ENCODE results near the gene ZNF148. TPM values are rescaled to one million over a fixed set of nuclear protein-coding genes. Genes with fewer than 3 reads are reported as not detected.

The ZNF148 gene
- total and polyA plus RNA-seq, 2 of the 4 experiments (the other 2 are of a cell fraction): 9.4 to 65.2 TPM

DNA sequence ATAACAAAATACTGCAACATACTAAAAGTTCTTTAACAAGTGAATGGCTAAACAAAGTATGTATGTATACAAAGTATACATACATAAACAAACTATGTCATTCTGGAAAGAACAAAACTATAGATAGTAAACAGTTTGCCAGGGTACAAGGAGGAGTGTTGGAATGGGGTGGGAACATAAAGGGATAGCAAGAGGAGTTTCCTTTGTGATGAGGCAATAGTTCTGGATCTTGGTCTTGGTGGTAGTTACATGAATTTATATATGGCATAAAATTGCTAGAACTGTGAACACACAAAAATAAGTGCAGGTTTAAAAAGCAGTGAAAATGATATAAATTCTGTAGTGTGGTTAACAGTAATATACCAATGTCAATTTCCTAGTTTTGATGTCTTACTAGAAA, 22.0 kb downstream of the ZNF148 start:
- ChIA-PET CTCF (interaction anchor here (0.7 kb wide), 1 partner anchor 21 kb away, joined by 10 read pairs; no protein-coding TSS in a partner anchor), POLR2A (ENCODE audit: unreplicated experiment) (no interaction called here)
- Histone ChIP-seq H4K91ac (ENCODE audit: insufficient read depth, low read depth, low read length) (no peak overlapping the region), H3K14ac (replicated peaks; ENCODE audit: low read depth, low read length) (no peak overlapping the region), H3K36me3 (ENCODE audit: control insufficient read depth, insufficient read depth, low read length) (no peaks in the 10 kb centered on the region), H3K56ac (ENCODE audit: extremely low read depth, insufficient read depth, low read length) (no peak overlapping the region), H3K27me3 (ENCODE audit: control insufficient read depth, insufficient read depth, low read length) (no peaks in the 10 kb centered on the region), H3K79me1 (ENCODE audit: low read depth in 1 of 2, low read length in 2 of 2) (peaks cover 19 to 74% of the 10 kb centered on the region in 2 experiments; a peak in 3 of 4 replicates), H3K4ac (ENCODE audit: low read depth, low read length) (no peak overlapping the region), H3K23ac (ENCODE audit: low read depth, low read length) (no peak overlapping the region), H4K8ac (ENCODE audit: low read depth in 2 of 2, low read length in 2 of 2) (no peak overlapping the region), H3K18ac (ENCODE audit: low read depth, low read length) (no peak overlapping the region), H3K4me2 (ENCODE audit: low read depth, low read length) (no peak overlapping the region), H3K4me3 (ENCODE audit: insufficient read depth, low read depth, low read length) (no peak overlapping the region), H2BK5ac (ENCODE audit: low read depth, low read length, poor library complexity, severe bottlenecking) (peak overlapping the region; percentile 64), H3K4me1 (ENCODE audit: control insufficient read depth, insufficient read depth, low read length) (peaks cover 4% of the 10 kb centered on the region; the same call in 1 of the 2 replicates), H2AK9ac (replicated peaks; ENCODE audit: low read depth, low read length, poor library complexity) (no peak overlapping the region), H2AK5ac (ENCODE audit: low read depth, low read length) (no peak overlapping the region), H2BK120ac (ENCODE audit: low read depth, low read length) (no peak overlapping the region), H2BK20ac (ENCODE audit: low read depth, low read length) (no peak overlapping the region), H4K20me1 (ENCODE audit: insufficient read depth, low read length) (peaks cover 74% of the 10 kb centered on the region), H3K9ac (ENCODE audit: low read depth, low read length) (no peak overlapping the region), H4K5ac (ENCODE audit: low read depth, low read length) (no peak overlapping the region), H3K9me3 (ENCODE audit: control insufficient read depth, insufficient read depth, low read length) (no peaks in the 10 kb centered on the region), H2AFZ (replicated peaks; ENCODE audit: low read length, poor library complexity) (no peak overlapping the region), H2BK15ac (ENCODE audit: low read depth, low read length) (no peak overlapping the region), H3K9me1 (ENCODE audit: insufficient read depth, low read length) (no peaks in the 10 kb centered on the region), H3K27ac (ENCODE audit: insufficient read depth, low read length) (no peak overlapping the region)
- ATAC-seq (ENCODE audit: low read depth): no peak
- dilution Hi-C loops (cut with HindIII; ENCODE audit: low sequenced_read_pairs, unreplicated experiment): no loop called here
- in situ Hi-C loops (cut with MboI; ENCODE audit: low sequenced_read_pairs): no loop called here
- no peak for DNase-seq
- intact Hi-C loops (cut with micrococcal nuclease): no loop called here
- BruUV-seq (replicated peaks): no TSS peak
- peak; percentile 95 for TF ChIP-seq CEBPB (IDR thresholded peaks at IDR 0.05; ENCODE audit: low read depth, low read length)
- no peak for TF ChIP-seq NFE2L2 (IDR thresholded peaks at IDR 0.05; ENCODE audit: low read depth, low read length)

Data from IMR-90 (cell line).